Measurements from ENCODE around the gene FHAD1.

GRCh38 chr1:15207031-15207828 lies 39.8 kb upstream of the FHAD1 start:
- TF ChIP-seq POLR2AphosphoS5 (IDR thresholded peaks at IDR 0.05; ENCODE audit: low read depth, low read length), result no peak
- no peak for TF ChIP-seq EP300 (IDR thresholded peaks at IDR 0.05; ENCODE audit: borderline replicate concordance in 1 of 2, low read depth in 1 of 2, low read length in 1 of 2)
- TF ChIP-seq CTCF (IDR thresholded peaks at IDR 0.05), result no peak
- TF ChIP-seq YY1 (IDR thresholded peaks at IDR 0.05; ENCODE audit: low read depth), result no peak
- TF ChIP-seq JUND (IDR thresholded peaks at IDR 0.05), result no peak
- no peak for TF ChIP-seq RCOR1 (IDR thresholded peaks at IDR 0.05; ENCODE audit: low read length)

All from SK-N-SH (cell line).